ENCODE data around the gene MARCKSL1. TPM values are rescaled to one million over a fixed set of nuclear protein-coding genes. Genes with fewer than 3 reads are reported as not detected.

Gene MARCKSL1
- total and polyA plus RNA-seq, 2 of the 13 experiments (the other 11 are each of a cell fraction or from before 2014, with no cell fraction given) = 81.9 to 155 TPM

DNA sequence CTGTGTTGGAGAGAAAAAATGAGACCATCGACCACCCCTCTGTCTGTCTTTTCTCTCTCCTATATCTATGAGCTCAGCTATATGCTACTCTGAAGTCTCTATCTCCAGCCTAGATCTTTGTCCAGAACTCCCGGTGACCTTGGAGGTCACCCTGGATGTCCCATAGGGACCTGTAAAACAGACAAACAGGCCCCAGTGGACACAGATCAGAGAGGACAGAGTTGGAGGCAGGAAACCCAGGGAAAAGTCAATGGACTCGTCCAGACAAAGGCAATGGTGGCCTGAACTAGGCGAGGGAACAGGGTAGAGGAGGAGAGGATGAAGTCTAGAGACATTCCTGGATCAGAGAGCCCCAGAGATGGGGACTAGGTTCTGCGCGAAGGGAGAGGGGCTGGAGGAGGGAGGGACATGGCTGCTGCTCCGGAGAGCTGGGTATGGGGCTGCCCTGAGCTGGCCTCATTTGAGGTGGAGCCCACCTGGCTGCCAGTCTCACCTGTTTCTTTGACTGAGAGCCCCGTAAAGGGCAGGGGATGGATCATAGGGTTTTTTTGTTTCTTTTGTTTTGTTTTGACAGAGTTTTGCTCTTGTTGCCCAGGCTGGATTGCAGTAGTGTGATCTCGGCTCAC lies 10.6 kb upstream of the MARCKSL1 start (continued):
- TF ChIP-seq, protein P1, sequence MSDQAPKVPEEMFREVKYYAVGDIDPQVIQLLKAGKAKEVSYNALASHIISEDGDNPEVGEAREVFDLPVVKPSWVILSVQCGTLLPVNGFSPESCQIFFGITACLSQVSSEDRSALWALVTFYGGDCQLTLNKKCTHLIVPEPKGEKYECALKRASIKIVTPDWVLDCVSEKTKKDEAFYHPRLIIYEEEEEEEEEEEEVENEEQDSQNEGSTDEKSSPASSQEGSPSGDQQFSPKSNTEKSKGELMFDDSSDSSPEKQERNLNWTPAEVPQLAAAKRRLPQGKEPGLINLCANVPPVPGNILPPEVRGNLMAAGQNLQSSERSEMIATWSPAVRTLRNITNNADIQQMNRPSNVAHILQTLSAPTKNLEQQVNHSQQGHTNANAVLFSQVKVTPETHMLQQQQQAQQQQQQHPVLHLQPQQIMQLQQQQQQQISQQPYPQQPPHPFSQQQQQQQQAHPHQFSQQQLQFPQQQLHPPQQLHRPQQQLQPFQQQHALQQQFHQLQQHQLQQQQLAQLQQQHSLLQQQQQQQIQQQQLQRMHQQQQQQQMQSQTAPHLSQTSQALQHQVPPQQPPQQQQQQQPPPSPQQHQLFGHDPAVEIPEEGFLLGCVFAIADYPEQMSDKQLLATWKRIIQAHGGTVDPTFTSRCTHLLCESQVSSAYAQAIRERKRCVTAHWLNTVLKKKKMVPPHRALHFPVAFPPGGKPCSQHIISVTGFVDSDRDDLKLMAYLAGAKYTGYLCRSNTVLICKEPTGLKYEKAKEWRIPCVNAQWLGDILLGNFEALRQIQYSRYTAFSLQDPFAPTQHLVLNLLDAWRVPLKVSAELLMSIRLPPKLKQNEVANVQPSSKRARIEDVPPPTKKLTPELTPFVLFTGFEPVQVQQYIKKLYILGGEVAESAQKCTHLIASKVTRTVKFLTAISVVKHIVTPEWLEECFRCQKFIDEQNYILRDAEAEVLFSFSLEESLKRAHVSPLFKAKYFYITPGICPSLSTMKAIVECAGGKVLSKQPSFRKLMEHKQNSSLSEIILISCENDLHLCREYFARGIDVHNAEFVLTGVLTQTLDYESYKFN (CRISPR knock-in tag; conservative IDR thresholded peaks at IDR 0.05) = no peak
- TF ChIP-seq ZNF317 (CRISPR knock-in tag; IDR thresholded peaks at IDR 0.05) (no peak), BCL6 (CRISPR knock-in tag; IDR thresholded peaks at IDR 0.05) (no peak), ZBTB26 (CRISPR knock-in tag; IDR thresholded peaks at IDR 0.05; ENCODE audit: borderline replicate concordance) (peak; percentile 70; the same call in 1 of the 2 replicates), RXRB (CRISPR knock-in tag; IDR thresholded peaks at IDR 0.05; ENCODE audit: borderline replicate concordance) (0 out of 2 replicates have a peak, but pooled peaks have one; percentile 13), MAZ (IDR thresholded peaks at IDR 0.05; ENCODE audit: borderline replicate concordance, low read depth, low read length) (no peak), MAZ (CRISPR knock-in tag; IDR thresholded peaks at IDR 0.05; ENCODE audit: low read depth) (no peak)
- TF ChIP-seq, protein P2, sequence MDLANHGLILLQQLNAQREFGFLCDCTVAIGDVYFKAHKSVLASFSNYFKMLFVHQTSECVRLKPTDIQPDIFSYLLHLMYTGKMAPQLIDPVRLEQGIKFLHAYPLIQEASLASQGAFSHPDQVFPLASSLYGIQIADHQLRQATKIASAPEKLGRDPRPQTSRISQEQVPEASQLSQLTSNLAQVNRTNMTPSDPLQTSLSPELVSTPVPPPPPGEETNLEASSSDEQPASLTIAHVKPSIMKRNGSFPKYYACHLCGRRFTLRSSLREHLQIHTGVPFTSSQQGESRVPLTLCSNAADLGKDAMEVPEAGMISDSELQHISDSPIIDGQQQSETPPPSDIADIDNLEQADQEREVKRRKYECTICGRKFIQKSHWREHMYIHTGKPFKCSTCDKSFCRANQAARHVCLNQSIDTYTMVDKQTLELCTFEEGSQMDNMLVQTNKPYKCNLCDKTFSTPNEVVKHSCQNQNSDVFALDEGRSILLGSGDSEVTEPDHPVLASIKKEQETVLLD (CRISPR knock-in tag; IDR thresholded peaks at IDR 0.05; ENCODE audit: low read depth) = no peak
- TF ChIP-seq, protein P3, sequence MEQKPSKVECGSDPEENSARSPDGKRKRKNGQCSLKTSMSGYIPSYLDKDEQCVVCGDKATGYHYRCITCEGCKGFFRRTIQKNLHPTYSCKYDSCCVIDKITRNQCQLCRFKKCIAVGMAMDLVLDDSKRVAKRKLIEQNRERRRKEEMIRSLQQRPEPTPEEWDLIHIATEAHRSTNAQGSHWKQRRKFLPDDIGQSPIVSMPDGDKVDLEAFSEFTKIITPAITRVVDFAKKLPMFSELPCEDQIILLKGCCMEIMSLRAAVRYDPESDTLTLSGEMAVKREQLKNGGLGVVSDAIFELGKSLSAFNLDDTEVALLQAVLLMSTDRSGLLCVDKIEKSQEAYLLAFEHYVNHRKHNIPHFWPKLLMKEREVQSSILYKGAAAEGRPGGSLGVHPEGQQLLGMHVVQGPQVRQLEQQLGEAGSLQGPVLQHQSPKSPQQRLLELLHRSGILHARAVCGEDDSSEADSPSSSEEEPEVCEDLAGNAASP (CRISPR knock-in tag; IDR thresholded peaks at IDR 0.05; ENCODE audit: borderline replicate concordance) = 0 out of 2 replicates have a peak, but pooled peaks have one; percentile 37
- TF ChIP-seq, protein P4, sequence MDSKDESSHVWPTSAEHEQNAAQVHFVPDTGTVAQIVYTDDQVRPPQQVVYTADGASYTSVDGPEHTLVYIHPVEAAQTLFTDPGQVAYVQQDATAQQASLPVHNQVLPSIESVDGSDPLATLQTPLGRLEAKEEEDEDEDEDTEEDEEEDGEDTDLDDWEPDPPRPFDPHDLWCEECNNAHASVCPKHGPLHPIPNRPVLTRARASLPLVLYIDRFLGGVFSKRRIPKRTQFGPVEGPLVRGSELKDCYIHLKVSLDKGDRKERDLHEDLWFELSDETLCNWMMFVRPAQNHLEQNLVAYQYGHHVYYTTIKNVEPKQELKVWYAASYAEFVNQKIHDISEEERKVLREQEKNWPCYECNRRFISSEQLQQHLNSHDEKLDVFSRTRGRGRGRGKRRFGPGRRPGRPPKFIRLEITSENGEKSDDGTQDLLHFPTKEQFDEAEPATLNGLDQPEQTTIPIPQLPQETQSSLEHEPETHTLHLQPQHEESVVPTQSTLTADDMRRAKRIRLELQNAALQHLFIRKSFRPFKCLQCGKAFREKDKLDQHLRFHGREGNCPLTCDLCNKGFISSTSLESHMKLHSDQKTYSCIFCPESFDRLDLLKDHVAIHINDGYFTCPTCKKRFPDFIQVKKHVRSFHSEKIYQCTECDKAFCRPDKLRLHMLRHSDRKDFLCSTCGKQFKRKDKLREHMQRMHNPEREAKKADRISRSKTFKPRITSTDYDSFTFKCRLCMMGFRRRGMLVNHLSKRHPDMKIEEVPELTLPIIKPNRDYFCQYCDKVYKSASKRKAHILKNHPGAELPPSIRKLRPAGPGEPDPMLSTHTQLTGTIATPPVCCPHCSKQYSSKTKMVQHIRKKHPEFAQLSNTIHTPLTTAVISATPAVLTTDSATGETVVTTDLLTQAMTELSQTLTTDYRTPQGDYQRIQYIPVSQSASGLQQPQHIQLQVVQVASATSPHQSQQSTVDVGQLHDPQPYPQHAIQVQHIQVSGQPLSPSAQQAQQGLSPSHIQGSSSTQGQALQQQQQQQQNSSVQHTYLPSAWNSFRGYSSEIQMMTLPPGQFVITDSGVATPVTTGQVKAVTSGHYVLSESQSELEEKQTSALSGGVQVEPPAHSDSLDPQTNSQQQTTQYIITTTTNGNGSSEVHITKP (CRISPR knock-in tag; IDR thresholded peaks at IDR 0.05; ENCODE audit: low read depth) = peak; percentile 93

Measured in HepG2 (cell line).